WERI-Rb-1 (cell line): Measurements from ENCODE around the gene ME2.
"Not testable (repeated sequence)": the region's sequence is repeated elsewhere in the genome, so short reads cannot be mapped to it uniquely, and the experiment has no call there.

ENCODE experiments used
- DNase-seq: peaks from one replicate; pipeline ENCODE4 v3.0.0-alpha.2; 2020
- H3K27ac ChIP-seq: fragments of 250-450 bp; sonication (Bioruptor Pico); 2 replicates; pipeline ENCODE4 v1.5.1; 2020; ENCODE audit warnings: mild to moderate bottlenecking, moderate library complexity
- H3K27me3 ChIP-seq: fragments of 250-450 bp; sonication (Bioruptor Pico); 2 replicates; pipeline ENCODE4 v1.5.1; 2021; ENCODE audit warnings: mild to moderate bottlenecking, low read depth, moderate library complexity; ENCODE audit not compliant: insufficient read depth, severe bottlenecking
- H3K36me3 ChIP-seq: fragments of 250-450 bp; sonication (Bioruptor Pico); 2 replicates; pipeline ENCODE4 v1.5.1; 2020; ENCODE audit warnings: mild to moderate bottlenecking, moderate library complexity
- H3K4me3 ChIP-seq: 2 replicates; pipeline ENCODE4 v1.5.1; 2011; ENCODE audit warnings: low read depth, mild to moderate bottlenecking, control low read depth, low read length
- H3K9me3 ChIP-seq: fragments of 250-450 bp; sonication (Bioruptor Pico); 2 replicates; pipeline ENCODE4 v1.5.1; 2021; ENCODE audit warnings: mild to moderate bottlenecking, moderate library complexity; ENCODE audit not compliant: severe bottlenecking
- CTCF ChIP-seq: IDR thresholded peaks from 2 replicates; pipeline ENCODE4 v1.5.1; 2011; ENCODE audit warnings: low read depth, mild to moderate bottlenecking, control low read depth, inconsistent platforms, low read length

Gene ME2

DNA sequence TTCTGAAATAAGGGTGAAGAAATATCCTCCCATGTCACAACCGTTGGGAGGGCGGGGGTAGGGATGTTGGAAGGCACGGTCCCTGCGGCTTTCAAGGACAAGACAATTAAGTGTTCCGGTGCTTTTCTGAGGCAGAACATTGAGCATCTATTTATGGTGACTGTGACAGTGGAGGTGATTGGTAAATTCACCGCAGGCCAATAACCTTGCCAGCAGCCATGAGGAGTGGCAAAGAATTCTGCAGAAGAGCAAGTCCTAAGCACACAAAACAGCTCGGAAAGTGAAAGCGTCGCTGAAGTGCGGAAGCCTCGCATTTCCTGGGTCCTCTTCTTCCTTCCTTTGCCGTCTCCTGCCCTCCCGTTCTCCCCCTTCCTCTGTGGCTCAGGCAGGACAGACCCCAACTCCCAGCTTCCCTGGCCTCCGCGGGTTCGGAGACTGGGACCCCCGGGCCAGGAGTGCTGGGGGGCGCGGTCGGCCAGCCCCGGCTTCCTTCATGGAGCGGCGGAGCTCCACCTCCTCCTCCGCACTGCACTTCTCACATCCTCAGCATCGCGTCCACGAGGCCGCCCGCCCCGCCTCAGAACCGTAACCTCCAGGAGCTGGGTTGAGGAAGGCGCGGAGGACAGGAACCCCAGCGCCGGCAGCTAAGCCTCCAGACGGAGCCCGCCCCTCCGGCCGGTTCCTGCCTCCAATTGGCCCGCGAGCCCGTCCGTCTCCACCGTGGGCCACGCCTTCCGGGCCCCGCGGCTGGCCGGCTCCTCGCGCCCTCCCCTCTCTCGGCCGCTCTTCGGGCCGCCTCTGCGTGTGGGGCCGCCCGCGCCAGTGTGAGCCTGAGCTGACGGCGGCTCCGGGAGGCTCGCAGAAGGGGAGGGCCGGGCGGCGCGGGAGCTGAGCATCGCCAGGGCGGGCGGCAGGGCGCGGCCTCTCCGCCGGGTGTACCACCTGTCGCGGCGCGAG is at the start of gene ME2:
Gene ME2 (plus strand): TSS at position 774 of the 957 bp plus-strand sequence. CDS start 16,703 bp downstream, outside the sequence.
- Histone ChIP-seq H3K27ac (peak within 1 kb of the TSS; percentile 87), H3K36me3 (no peaks in the 10 kb centered on the region; the same call in 1 of the 2 replicates), H3K4me3 (peak within 1 kb of the TSS; percentile 77), H3K9me3 (no peaks in the 10 kb centered on the region), H3K27me3 (no peaks in the 10 kb centered on the region)
- peak; percentile 97 for DNase-seq
- no peak for TF ChIP-seq CTCF

DNA sequence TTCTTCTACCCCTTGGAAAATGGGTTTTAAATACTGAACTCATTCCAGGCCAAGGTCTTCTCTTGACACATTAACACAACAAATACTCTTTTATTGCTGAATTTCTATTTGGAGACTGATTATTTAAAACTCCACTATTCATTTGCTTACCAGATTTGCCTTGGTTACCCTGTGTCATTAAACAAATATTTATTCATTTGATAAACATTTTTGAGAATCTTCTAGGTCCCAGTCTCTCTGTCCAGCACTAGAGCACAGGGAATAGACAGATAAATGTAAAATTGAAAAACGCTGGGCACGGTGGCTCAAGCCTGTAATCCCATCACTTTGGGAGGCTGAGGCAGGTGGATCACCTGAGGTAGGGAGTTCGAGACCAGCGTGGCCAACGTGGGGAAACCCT is 49.3 kb upstream of the ME2 start:
- no peak for DNase-seq
- no peak for TF ChIP-seq CTCF

GRCh38 chr18:50830544-50830943 is 48.4 kb upstream of the ME2 start:
- no peak for TF ChIP-seq CTCF
- DNase-seq: no peak

More for the DNA sequence above, 49.3 kb upstream of the ME2 start:
- no peak overlapping the region for H3K4me3 ChIP-seq
- H3K9me3 ChIP-seq: no peaks in the 10 kb centered on the region
- H3K36me3 ChIP-seq: no peaks in the 10 kb centered on the region
- H3K27me3 ChIP-seq: no peaks in the 10 kb centered on the region
- H3K27ac ChIP-seq: no peak overlapping the region

DNA sequence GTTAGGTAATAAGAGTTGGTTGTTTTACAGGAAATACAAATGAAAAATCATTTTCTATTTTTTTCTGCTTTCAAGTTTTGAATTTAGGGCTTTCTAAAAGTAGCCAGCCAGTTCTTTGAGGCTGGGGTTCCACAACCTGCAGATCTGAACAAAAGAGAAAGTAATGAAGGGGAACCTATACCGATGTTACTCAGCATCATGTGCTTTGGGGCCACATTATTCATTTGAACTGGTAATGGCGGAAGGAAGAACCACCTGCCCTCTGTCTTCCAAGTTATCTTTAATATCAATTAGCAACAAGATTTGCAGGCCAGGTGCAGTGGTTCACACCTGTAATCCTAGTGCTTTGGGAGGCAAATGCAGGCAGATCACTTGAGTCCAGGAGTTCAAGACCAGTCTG is 46.2 kb upstream of the ME2 start:
- Histone ChIP-seq H3K9me3 (no peaks in the 10 kb centered on the region), H3K36me3 (no peaks in the 10 kb centered on the region), H3K27ac (no peak overlapping the region), H3K27me3 (no peaks in the 10 kb centered on the region), H3K4me3 (no peak overlapping the region)
- no peak for TF ChIP-seq CTCF
- no peak for DNase-seq

More at GRCh38 chr18:50830544-50830943, 48.4 kb upstream of the ME2 start:
- Histone ChIP-seq H3K27ac (no peak overlapping the region), H3K9me3 (no peaks in the 10 kb centered on the region), H3K27me3 (no peaks in the 10 kb centered on the region), H3K36me3 (no peaks in the 10 kb centered on the region), H3K4me3 (no peak overlapping the region)

GRCh38 chr18:50833496-50833895 is 45.4 kb upstream of the ME2 start:
- not testable (repeated sequence) for H3K36me3 ChIP-seq, H3K27me3 ChIP-seq, H3K4me3 ChIP-seq, DNase-seq, H3K9me3 ChIP-seq, H3K27ac ChIP-seq

DNA sequence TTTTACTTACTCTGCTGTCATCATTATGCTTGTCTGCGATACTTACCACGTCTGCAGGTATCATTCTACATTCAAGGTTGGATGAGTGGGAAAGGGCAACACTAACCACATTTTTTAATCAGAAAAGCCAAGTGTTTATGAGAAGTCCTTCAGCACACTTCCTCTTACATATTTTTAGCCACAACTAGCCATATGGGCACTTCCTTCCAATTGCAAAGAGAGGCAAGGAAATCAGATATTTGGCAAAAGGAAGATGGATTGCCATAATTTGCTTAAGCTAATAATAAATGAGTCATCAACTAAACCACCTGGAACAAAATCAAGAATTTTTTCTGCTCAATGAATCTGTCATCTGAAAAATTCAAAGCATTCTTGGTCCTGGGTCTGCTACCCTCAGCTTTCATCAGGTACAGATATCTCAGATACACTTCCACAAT is 42.4 kb upstream of the ME2 start:
- no peak for DNase-seq
- no peak for TF ChIP-seq CTCF
- H3K4me3 ChIP-seq: no peak overlapping the region
- H3K27me3 ChIP-seq: no peaks in the 10 kb centered on the region
- no peaks in the 10 kb centered on the region for H3K9me3 ChIP-seq
- H3K27ac ChIP-seq: no peak overlapping the region
- H3K36me3 ChIP-seq: no peaks in the 10 kb centered on the region
